HepG2 (cell line): ENCODE results near the gene WDR62. TPM values are rescaled to one million over a fixed set of nuclear protein-coding genes. Genes with fewer than 3 reads are reported as not detected.

Experiments used
- ATAC-seq: fragments of 200-7000 bp; cut with Tn5 transposase; 3 replicates; pipeline ENCODE4 v1.9.1; 2020; ENCODE audit warnings: mild to moderate bottlenecking, moderate library complexity
- BruUV-seq: library from RNA; stranded (reverse); fragments of 400-500 nt; replicated peaks from 2 replicates; lab custom pipeline; 2021; lab: Mats Ljungman, UMichigan
- CTCF ChIA-PET: fragments of 300-600 bp; formaldehyde crosslinking; extraction: SDS; loops from one replicate; lab custom pipeline; 2021; ENCODE audit warnings: low total read pairs, inconsistent platforms, low intra/inter-chr PET ratio; lab: Yijun Ruan, JAX
- POLR2A ChIA-PET: fragments of 350-600 bp; sonication (Branson Sonifier 250); formaldehyde crosslinking; loops from one replicate; lab custom pipeline; 2020; ENCODE audit warnings: antibody characterized with exemption, inconsistent platforms; lab: Yijun Ruan, JAX
- DNase-seq: peaks from one replicate; pipeline ENCODE4 v3.0.0-alpha.2; 2015; ENCODE audit warnings: low spot score
- FAIRE-seq: peaks from 3 replicates; lab custom pipeline; 2011; peaks lifted over from hg19 to GRCh38; lab: Jason Lieb, UNC
- H2AFZ ChIP-seq: one replicate; pipeline ENCODE4 v1.6.1; 2011; ENCODE audit warnings: low read length, inconsistent platforms
- H3K27ac ChIP-seq: fragments of 300-600 bp; 3 replicates; pipeline ENCODE4 v1.8.0; 2011; ENCODE audit warnings: mixed run types, mild to moderate bottlenecking, mixed read lengths, low read length, inconsistent platforms; ENCODE audit not compliant: insufficient read depth; ENCODE audit errors: extremely low read length
- H3K27me3 ChIP-seq, 2 experiments: fragments of 200-600 bp in 1 of 2; 2 replicates in 1 of 2; 3 replicates in 1 of 2; pipeline versions ENCODE4 v1.6.0 to v1.8.0; 2011; ENCODE audit warnings: low read length in 2 of 2, mild to moderate bottlenecking in 2 of 2, moderate library complexity in 2 of 2, inconsistent platforms in 1 of 2; ENCODE audit not compliant: insufficient read depth in 2 of 2, control insufficient read depth in 1 of 2
- H3K36me3 ChIP-seq, 2 experiments: fragments of 200-600 bp in 1 of 2; replicated peaks in 1 of 2; 2 replicates in 1 of 2; 3 replicates in 1 of 2; pipeline versions ENCODE4 v1.5.1 to v1.8.0; 2011; ENCODE audit warnings: low read length in 2 of 2, inconsistent platforms in 1 of 2; ENCODE audit not compliant: insufficient read depth in 2 of 2, control insufficient read depth in 1 of 2
- H3K4me1 ChIP-seq: 2 replicates; pipeline ENCODE4 v1.5.1; 2012; ENCODE audit warnings: low read length, inconsistent platforms; ENCODE audit not compliant: insufficient read depth
- H3K4me2 ChIP-seq: 2 replicates; pipeline ENCODE4 v1.6.0; 2011; ENCODE audit warnings: low read depth, low read length, inconsistent platforms
- H3K4me3 ChIP-seq, 3 experiments: fragments of 200-600 bp in 1 of 3; sonication (generic), shearing (Covaris generic) in 1 of 3; replicated peaks in 1 of 3; 2 replicates each; pipeline ENCODE4 v1.5.1; 2011 to 2016; ENCODE audit warnings: low read length in 3 of 3, inconsistent platforms in 2 of 3, low read depth in 2 of 3, mild to moderate bottlenecking in 2 of 3, control low read depth in 1 of 3, mixed read lengths in 1 of 3; ENCODE audit not compliant: insufficient read depth in 1 of 3
- H3K79me2 ChIP-seq: one replicate; pipeline ENCODE4 v1.6.1; 2011; ENCODE audit warnings: low read length, inconsistent platforms; ENCODE audit not compliant: insufficient read depth
- H3K9ac ChIP-seq: 2 replicates; pipeline ENCODE4 v1.6.0; 2011; ENCODE audit warnings: mild to moderate bottlenecking, low read depth, low read length, inconsistent platforms; ENCODE audit not compliant: insufficient read depth
- H3K9me3 ChIP-seq: 2 replicates; pipeline ENCODE4 v1.5.1; 2012; ENCODE audit warnings: mild to moderate bottlenecking, low read length
- H4K20me1 ChIP-seq: 2 replicates; pipeline ENCODE4 v1.6.0; 2011; ENCODE audit warnings: inconsistent platforms, mild to moderate bottlenecking, low read length, moderate library complexity; ENCODE audit not compliant: insufficient read depth
- ATF6 ChIP-seq: sonication (generic); formaldehyde crosslinking; conservative IDR thresholded peaks from 2 replicates; pipeline ENCODE4 v1.4.0; 2020; ENCODE audit warnings: missing genetic modification reagents
- CCAR2 ChIP-seq: fragments of 200-400 bp; formaldehyde crosslinking; optimal IDR thresholded peaks from 2 replicates; pipeline ENCODE3; 2018; ENCODE audit warnings: low read depth, mild to moderate bottlenecking, low read length, moderate library complexity
- GZF1 ChIP-seq: sonication (generic); formaldehyde crosslinking; IDR thresholded peaks from 2 replicates; pipeline ENCODE4 v1.5.1; 2020; ENCODE audit warnings: mild to moderate bottlenecking, missing genetic modification reagents
- HHEX ChIP-seq: IDR thresholded peaks from 2 replicates; pipeline ENCODE4 v1.6.1; 2016; ENCODE audit warnings: control low read depth
- ISX ChIP-seq: sonication (generic); formaldehyde crosslinking; conservative IDR thresholded peaks from 2 replicates; pipeline ENCODE4 v1.5.0; 2020; ENCODE audit warnings: missing genetic modification reagents
- MAFF ChIP-seq: IDR thresholded peaks from 2 replicates; pipeline ENCODE4 v1.6.1; 2011; ENCODE audit warnings: low read depth, low read length, improper control_type of control experiment
- MLLT10 ChIP-seq: sonication (generic); formaldehyde crosslinking; IDR thresholded peaks from 2 replicates; pipeline ENCODE4 v1.4.0; 2020; ENCODE audit warnings: missing genetic modification reagents
- SMARCC2 ChIP-seq: fragments of 450-650 bp; IDR thresholded peaks from 2 replicates; pipeline ENCODE4 v1.6.1; 2017; ENCODE audit warnings: antibody characterized with exemption, mild to moderate bottlenecking
- XBP1 ChIP-seq: sonication (generic); formaldehyde crosslinking; IDR thresholded peaks from 2 replicates; pipeline ENCODE4 v1.5.0; 2020; ENCODE audit warnings: missing genetic modification reagents
- ZHX2 ChIP-seq, 2 experiments: sonication (generic) in 1 of 2; formaldehyde crosslinking in 1 of 2; IDR thresholded peaks; 2 replicates each; pipeline versions ENCODE4 v1.6.1 to v1.9.0; 2014 to 2022; ENCODE audit warnings: antibody characterized with exemption in 1 of 2, borderline replicate concordance in 1 of 2, inconsistent platforms in 1 of 2, low read depth in 1 of 2, missing genetic modification reagents in 1 of 2
- ZNF282 ChIP-seq: fragments of 450-650 bp; IDR thresholded peaks from 2 replicates; pipeline ENCODE4 v1.6.1; 2018; ENCODE audit not compliant: partially characterized antibody
- ZNF460 ChIP-seq: sonication (generic); formaldehyde crosslinking; IDR thresholded peaks from 2 replicates; pipeline ENCODE4 v1.5.1; 2020; ENCODE audit warnings: missing genetic modification reagents, mild to moderate bottlenecking, borderline replicate concordance
- ZSCAN31 ChIP-seq: sonication (generic); formaldehyde crosslinking; IDR thresholded peaks from 2 replicates; pipeline ENCODE4 v1.5.0; 2020; ENCODE audit warnings: low read depth, mild to moderate bottlenecking, missing genetic modification reagents
- WGBS: methylation state at CpG from one replicate; pipeline ENCODE4 v1.1.6; 2017; ENCODE audit warnings: low lambda C conversion rate; 5-methylcytosine and 5-hydroxymethylcytosine counted together
- in situ Hi-C: cut with HindIII; loops from 2 replicates; pipeline ENCODE4 v1.10.0; 2017; ENCODE audit warnings: low pct_unique_long_range_greater_than_20kb; ENCODE audit not compliant: extremely low pct_ligation_motif_present
- intact Hi-C: fragments of 100-400 bp; cut with micrococcal nuclease; formaldehyde crosslinking; loops from one replicate; pipeline ENCODE4 v1.10.0; 2022; ENCODE audit not compliant: unreplicated experiment
- polyA plus RNA-seq, 8 experiments: library from polyadenylated mRNA; depleted of rRNA in 3 of 8; stranded (reverse) in 7 of 8; unstranded in 1 of 8; fragments of >200 nt; fragmentation: Illumina TruSeq in 4 of 8; extraction: Trizol in 4 of 8; gene quantifications; 2 replicates each; pipeline versions ENCODE4 v1.2.1 to v1.2.3, GENCODE V29; 2011 to 2016; ENCODE audit warnings: low read depth in 4 of 8, missing spikeins in 1 of 8, mixed read lengths in 1 of 8; ENCODE audit not compliant: insufficient read depth in 1 of 8
- total RNA-seq, 5 experiments: library from RNA; depleted of rRNA; stranded (reverse); fragments of >200 nt; fragmentation: Illumina TruSeq; extraction: Trizol; gene quantifications; 2 replicates each; pipeline ENCODE4 v1.2.3, GENCODE V29; 2016; ENCODE audit warnings: low read depth in 1 of 5

The WDR62 gene
- total and polyA plus RNA-seq, 2 of the 13 experiments (the other 11 are each of a cell fraction or from before 2014, with no cell fraction given): 5.8 to 12.5 TPM

- no peak for ATAC-seq
- intact Hi-C loops: no loop called here
Measured at GRCh38 chr19:36089847-36090246, 35.1 kb downstream of the WDR62 start.

More at GRCh38 chr19:36089847-36090246, 35.1 kb downstream of the WDR62 start:
- no TSS peak for BruUV-seq
- Histone ChIP-seq H3K9ac (no peak overlapping the region), H3K27ac (no peak overlapping the region), H3K79me2 (no peaks in the 10 kb centered on the region), H3K4me3 (no peak overlapping the region), H3K4me1 (no peaks in the 10 kb centered on the region), H3K4me2 (no peak overlapping the region)
- no peak for DNase-seq
- in situ Hi-C loops: no loop called here
- POLR2A ChIA-PET: no interaction called here
- 97% methylated on average over 4 of the region's 5 CpGs for WGBS
- CTCF ChIA-PET: no interaction called here
- no peak for TF ChIP-seq ZNF460
- no peak for TF ChIP-seq GZF1 (CRISPR knock-in tag)
- TF ChIP-seq SMARCC2: no peak
- no peak for TF ChIP-seq ZSCAN31
- TF ChIP-seq ZNF282: no peak
- no peak for TF ChIP-seq MAFF
- TF ChIP-seq MLLT10: no peak
- TF ChIP-seq ISX (CRISPR knock-in tag): no peak
- TF ChIP-seq ATF6: no peak
- no peak for TF ChIP-seq HHEX (CRISPR knock-in tag)
- no peak for TF ChIP-seq CCAR2
- no peak for TF ChIP-seq XBP1 (CRISPR knock-in tag)
- no peak for TF ChIP-seq ZHX2 (IDR thresholded peaks at IDR 0.05; ENCODE audit: low read depth)
- TF ChIP-seq ZHX2 (CRISPR knock-in tag; IDR thresholded peaks at IDR 0.05; ENCODE audit: borderline replicate concordance): no peak
- TF ChIP-seq, all 625 proteins: peak for 0
- H4K20me1 ChIP-seq: no peaks in the 10 kb centered on the region
- H3K9me3 ChIP-seq: no peaks in the 10 kb centered on the region
- FAIRE-seq: no peak
- peaks cover 17 to 58% of the 10 kb centered on the region in 2 experiments; a peak in 4 of 5 replicates for H3K36me3 ChIP-seq
- no peaks in the 10 kb centered on the region for H3K27me3 ChIP-seq
- no peak overlapping the region for H2AFZ ChIP-seq
